DOHH2 (cell line): ENCODE results near the gene SCGB1D4.

Experiments used
- EZH2phosphoT487 ChIP-seq: fragments of 200-600 bp; sonication (generic); IDR thresholded peaks from 2 replicates; pipeline ENCODE4 v1.6.1; 2017; ENCODE audit warnings: borderline replicate concordance, mild to moderate bottlenecking, antibody characterized with exemption, low read length, moderate library complexity, mixed read lengths
- TF ChIP-seq, protein P1 (sequence below): fragments of 200-600 bp; sonication (generic); IDR thresholded peaks from one replicate; pipeline ENCODE4 v1.5.1; 2014; ENCODE audit warnings: antibody characterized with exemption, mild to moderate bottlenecking, low read depth, low read length; ENCODE audit not compliant: poor library complexity, severe bottlenecking

DNA sequence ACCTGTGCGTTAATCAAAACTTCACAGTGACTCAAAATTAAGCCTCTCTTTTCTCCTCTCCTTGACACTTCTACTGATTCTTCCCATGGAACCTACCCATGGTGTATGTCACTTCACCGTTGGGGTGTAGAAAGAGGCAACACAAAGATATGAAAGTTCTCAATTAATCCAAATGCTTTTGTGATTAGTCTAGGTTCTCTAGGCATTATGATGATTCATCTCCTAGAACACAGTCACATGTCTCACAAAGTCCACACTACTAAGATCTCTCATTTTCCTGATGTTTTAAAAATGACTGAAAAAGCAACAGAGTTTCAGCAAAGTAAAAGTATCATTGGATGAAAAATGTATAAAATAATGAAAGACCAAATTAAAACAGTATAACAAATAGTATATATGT lies 42.6 kb downstream of the SCGB1D4 start:
- TF ChIP-seq EZH2phosphoT487 = no peak
- TF ChIP-seq, protein P1, sequence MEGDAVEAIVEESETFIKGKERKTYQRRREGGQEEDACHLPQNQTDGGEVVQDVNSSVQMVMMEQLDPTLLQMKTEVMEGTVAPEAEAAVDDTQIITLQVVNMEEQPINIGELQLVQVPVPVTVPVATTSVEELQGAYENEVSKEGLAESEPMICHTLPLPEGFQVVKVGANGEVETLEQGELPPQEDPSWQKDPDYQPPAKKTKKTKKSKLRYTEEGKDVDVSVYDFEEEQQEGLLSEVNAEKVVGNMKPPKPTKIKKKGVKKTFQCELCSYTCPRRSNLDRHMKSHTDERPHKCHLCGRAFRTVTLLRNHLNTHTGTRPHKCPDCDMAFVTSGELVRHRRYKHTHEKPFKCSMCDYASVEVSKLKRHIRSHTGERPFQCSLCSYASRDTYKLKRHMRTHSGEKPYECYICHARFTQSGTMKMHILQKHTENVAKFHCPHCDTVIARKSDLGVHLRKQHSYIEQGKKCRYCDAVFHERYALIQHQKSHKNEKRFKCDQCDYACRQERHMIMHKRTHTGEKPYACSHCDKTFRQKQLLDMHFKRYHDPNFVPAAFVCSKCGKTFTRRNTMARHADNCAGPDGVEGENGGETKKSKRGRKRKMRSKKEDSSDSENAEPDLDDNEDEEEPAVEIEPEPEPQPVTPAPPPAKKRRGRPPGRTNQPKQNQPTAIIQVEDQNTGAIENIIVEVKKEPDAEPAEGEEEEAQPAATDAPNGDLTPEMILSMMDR = no peak
